HFFc6 (cell line): ENCODE data around the gene FGF12. TPM values are rescaled to one million over a fixed set of nuclear protein-coding genes. Genes with fewer than 3 reads are reported as not detected.

ENCODE experiments used
- DNase-seq: peaks from one replicate; pipeline ENCODE4 v3.0.0-alpha.2; 2018
- H3K27ac Mint-ChIP-seq: 2 replicates; pipeline ENCODE4 v1.8.0; 2020; ENCODE audit warnings: mild to moderate bottlenecking, mixed read lengths
- H3K27me3 Mint-ChIP-seq: 2 replicates; pipeline ENCODE4 v1.8.0; 2021; ENCODE audit warnings: mild to moderate bottlenecking, moderate library complexity, mixed read lengths; ENCODE audit not compliant: insufficient read depth
- H3K36me3 Mint-ChIP-seq: 2 replicates; pipeline ENCODE4 v1.8.0; 2021; ENCODE audit warnings: low read depth, mixed read lengths
- H3K4me1 Mint-ChIP-seq: 2 replicates; pipeline ENCODE4 v1.8.0; 2020; ENCODE audit warnings: low read depth, mixed read lengths
- H3K4me3 Mint-ChIP-seq: 2 replicates; pipeline ENCODE4 v1.8.0; 2020; ENCODE audit warnings: mild to moderate bottlenecking, moderate library complexity, mixed read lengths
- H3K9me3 Mint-ChIP-seq: 2 replicates; pipeline ENCODE4 v1.8.0; 2020; ENCODE audit warnings: mild to moderate bottlenecking, mixed read lengths
- total RNA-seq, 6 experiments: library from RNA; stranded (reverse); fragmentation: NEBNext Ultra II Directional; extraction: Animal tissue kit (Norgen Biotek cat#: 25700); gene quantifications; 2 replicates in 1 of 6; 3 replicates in 5 of 6; pipeline ENCODE4 v1.2.3, GENCODE V29; 2021
- TF ChIP-seq, protein P1 (sequence below): fragments of 200-600 bp; sonication (generic); IDR thresholded peaks from 2 replicates; pipeline ENCODE4 v1.5.0; 2021; ENCODE audit warnings: antibody characterized with exemption, mild to moderate bottlenecking

The FGF12 gene
- total RNA-seq, 6 experiments from 2014 or later, result not detected

DNA sequence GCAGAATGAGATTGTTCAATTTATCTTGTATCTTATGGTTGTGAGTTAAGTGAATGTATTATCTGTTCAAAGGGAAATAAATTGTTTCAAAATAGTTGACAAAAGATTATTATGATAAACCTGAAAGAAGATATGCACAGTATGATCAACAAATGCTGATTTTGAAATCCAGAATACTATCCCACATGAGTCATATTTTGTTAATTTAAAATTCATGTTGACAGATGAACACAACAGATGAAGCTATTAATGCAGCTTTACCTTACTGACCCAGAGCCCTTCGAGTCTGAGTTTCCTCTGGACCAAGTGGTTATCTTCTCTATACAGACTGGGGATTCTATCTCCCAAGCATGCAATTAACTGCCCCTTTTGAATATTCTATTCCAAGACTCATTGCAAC lies 482.8 kb downstream of the FGF12 start:
- DNase-seq, result no peak
- peaks cover 13% of the 10 kb centered on the region for H3K9me3 Mint-ChIP-seq
- H3K4me1 Mint-ChIP-seq, result no peaks in the 10 kb centered on the region
- no peaks in the 10 kb centered on the region for H3K36me3 Mint-ChIP-seq
- no peaks in the 10 kb centered on the region for H3K27me3 Mint-ChIP-seq
- TF ChIP-seq, protein P1, sequence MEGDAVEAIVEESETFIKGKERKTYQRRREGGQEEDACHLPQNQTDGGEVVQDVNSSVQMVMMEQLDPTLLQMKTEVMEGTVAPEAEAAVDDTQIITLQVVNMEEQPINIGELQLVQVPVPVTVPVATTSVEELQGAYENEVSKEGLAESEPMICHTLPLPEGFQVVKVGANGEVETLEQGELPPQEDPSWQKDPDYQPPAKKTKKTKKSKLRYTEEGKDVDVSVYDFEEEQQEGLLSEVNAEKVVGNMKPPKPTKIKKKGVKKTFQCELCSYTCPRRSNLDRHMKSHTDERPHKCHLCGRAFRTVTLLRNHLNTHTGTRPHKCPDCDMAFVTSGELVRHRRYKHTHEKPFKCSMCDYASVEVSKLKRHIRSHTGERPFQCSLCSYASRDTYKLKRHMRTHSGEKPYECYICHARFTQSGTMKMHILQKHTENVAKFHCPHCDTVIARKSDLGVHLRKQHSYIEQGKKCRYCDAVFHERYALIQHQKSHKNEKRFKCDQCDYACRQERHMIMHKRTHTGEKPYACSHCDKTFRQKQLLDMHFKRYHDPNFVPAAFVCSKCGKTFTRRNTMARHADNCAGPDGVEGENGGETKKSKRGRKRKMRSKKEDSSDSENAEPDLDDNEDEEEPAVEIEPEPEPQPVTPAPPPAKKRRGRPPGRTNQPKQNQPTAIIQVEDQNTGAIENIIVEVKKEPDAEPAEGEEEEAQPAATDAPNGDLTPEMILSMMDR, result no peak
- H3K27ac Mint-ChIP-seq, result no peak overlapping the region
- H3K4me3 Mint-ChIP-seq, result no peak overlapping the region

DNA sequence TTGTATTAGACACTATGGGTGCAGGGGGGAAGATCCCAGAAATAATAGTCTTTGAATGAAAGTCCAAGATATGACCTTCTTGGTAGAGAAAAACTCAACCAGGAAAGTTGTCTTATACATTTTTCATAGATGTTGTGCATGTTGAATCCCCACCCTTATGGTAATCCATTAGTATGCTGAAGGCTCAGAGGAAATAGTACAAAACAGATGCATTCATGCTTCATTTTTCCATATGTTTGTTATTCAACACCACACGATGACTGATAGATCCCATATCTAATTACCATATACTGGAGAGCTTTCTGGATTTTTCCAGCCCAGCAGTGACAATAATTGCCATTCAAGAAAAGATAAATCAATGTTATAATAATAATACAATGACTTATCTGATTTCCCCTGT lies 487.4 kb downstream of the FGF12 start:
- peaks cover 31% of the 10 kb centered on the region for H3K9me3 Mint-ChIP-seq
- TF ChIP-seq, protein P1, result no peak
- H3K4me1 Mint-ChIP-seq, result no peaks in the 10 kb centered on the region
- no peak overlapping the region for H3K27ac Mint-ChIP-seq
- H3K27me3 Mint-ChIP-seq, result no peaks in the 10 kb centered on the region
- no peaks in the 10 kb centered on the region for H3K36me3 Mint-ChIP-seq
- no peak overlapping the region for H3K4me3 Mint-ChIP-seq
- DNase-seq, result no peak

DNA sequence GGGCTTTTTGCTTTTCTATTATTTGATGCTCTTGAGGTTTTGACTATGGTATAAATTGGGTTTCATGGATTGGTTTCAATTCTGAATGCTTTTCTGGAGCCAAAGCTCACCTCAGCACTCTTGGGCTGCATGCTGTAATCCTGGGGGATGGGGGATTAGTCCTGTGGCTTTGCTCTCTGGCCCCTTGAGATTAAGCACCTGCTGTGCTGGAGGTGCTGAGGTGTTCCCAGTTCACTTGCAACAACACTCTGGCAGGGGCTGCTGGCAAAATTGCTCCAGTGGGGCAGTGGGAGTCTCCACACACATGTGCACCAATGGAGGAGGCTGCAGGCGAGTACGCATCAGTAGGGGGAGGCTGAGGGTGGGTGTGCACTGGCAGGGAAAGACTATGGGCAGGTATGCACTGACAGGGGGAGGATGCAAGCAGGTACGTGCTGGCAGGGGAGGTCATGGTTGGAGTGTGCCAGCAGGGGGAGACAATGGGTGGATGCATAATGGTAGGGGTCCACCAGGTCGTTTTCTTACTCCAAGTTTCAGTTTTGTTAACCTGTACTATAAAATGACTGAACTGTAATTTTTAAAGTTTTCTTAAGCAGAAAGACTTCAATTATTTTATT lies 489.2 kb downstream of the FGF12 start:
- Mint-ChIP-seq H3K36me3 (no peaks in the 10 kb centered on the region), H3K27me3 (no peaks in the 10 kb centered on the region), H3K4me3 (no peak overlapping the region), H3K9me3 (peaks cover 40% of the 10 kb centered on the region), H3K4me1 (no peaks in the 10 kb centered on the region), H3K27ac (no peak overlapping the region)
- no peak for DNase-seq
- TF ChIP-seq, protein P1, result no peak

DNA sequence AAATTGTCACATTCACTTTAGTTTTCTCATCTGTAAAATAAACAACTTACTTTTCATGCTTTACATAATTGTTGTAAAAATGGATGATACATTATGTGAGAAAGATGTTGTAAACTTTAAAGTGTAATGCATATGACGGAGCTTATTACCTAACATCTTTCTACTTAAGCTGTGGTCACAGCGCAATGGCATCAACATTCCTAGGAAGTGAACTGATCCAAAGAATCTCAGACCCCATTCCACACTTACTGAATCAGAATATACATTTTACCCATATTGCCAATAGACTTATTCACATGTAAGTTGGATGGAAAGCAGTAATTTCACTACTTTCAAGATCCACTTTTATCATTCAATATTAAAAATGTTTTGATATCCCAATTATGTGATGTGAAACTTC lies 497.5 kb downstream of the FGF12 start:
- Mint-ChIP-seq H3K36me3 (no peaks in the 10 kb centered on the region), H3K4me3 (no peak overlapping the region), H3K9me3 (peaks cover 27% of the 10 kb centered on the region), H3K27ac (no peak overlapping the region), H3K27me3 (no peaks in the 10 kb centered on the region), H3K4me1 (no peaks in the 10 kb centered on the region)
- TF ChIP-seq, protein P1, result no peak
- DNase-seq, result no peak

DNA sequence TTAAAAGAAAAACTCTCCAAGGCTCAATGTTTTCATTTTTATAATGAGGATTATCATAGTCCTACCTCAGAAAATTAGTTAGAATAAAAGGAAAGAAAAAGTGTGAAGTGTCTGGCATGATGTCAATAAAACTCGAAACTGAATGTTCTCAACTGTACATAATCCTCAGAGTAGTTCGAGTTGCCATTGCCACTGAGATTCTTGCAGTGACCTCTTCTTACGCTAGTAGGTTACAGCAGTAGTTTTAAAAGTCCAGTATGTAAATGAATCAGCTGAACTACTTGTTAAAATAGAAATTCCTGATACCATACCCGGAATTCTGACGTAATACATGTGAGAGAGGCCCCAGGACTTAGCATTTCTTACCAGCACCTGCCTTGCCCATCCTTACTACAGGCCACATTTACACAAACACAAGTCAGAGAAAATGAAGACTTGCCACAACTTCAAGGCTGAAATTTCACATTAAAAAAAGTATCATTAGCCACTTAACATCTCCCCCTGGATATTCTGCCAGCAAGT lies 502.6 kb downstream of the FGF12 start:
- no peaks in the 10 kb centered on the region for H3K4me1 Mint-ChIP-seq
- H3K4me3 Mint-ChIP-seq, result no peak overlapping the region
- H3K36me3 Mint-ChIP-seq, result no peaks in the 10 kb centered on the region
- DNase-seq, result no peak
- H3K27me3 Mint-ChIP-seq, result no peaks in the 10 kb centered on the region
- TF ChIP-seq, protein P1, result no peak
- H3K9me3 Mint-ChIP-seq, result peaks cover 16% of the 10 kb centered on the region
- H3K27ac Mint-ChIP-seq, result no peak overlapping the region
